Stimulated activated naive B cell treated with anti-CD40 and anti-IgM and Interleukin-4, amounts not matched to agents 10 μg/mL and 1 μg/mL and 100 μg/mL, for 72 hours (primary cell): ENCODE data around the gene SUPT6H.
"Not testable (repeated sequence)": the region's sequence is repeated elsewhere in the genome, so short reads cannot be mapped to it uniquely, and the experiment has no call there.

ENCODE experiments used
- ATAC-seq, 2 donors: fragments of 150-1000 bp; cut with Tn5 transposase; replicated peaks; 2 replicates each; pipeline ENCODE4 v1.10.0; 2021; ENCODE audit warnings: moderate library complexity in 1 of 2
- DNase-seq: peaks from one replicate; pipeline ENCODE4 v3.0.0; 2021
- H3K27ac Mint-ChIP-seq: one replicate; pipeline ENCODE4 v1.8.0; 2022; ENCODE audit warnings: mild to moderate bottlenecking, mixed read lengths
- H3K27me3 Mint-ChIP-seq, 2 donors: one replicate each; pipeline ENCODE4 v1.8.0; 2022; ENCODE audit warnings: mixed read lengths in 2 of 2
- H3K36me3 Mint-ChIP-seq, 2 donors: one replicate each; pipeline ENCODE4 v1.8.0; 2022; ENCODE audit warnings: mixed read lengths in 2 of 2, mild to moderate bottlenecking in 1 of 2
- H3K4me1 Mint-ChIP-seq, 2 donors: one replicate each; pipeline ENCODE4 v1.8.0; 2022; ENCODE audit warnings: mixed read lengths in 2 of 2, mild to moderate bottlenecking in 1 of 2
- H3K4me3 Mint-ChIP-seq, 2 donors: one replicate each; pipeline ENCODE4 v1.8.0; 2022; ENCODE audit warnings: mild to moderate bottlenecking in 2 of 2, mixed read lengths in 2 of 2, moderate library complexity in 1 of 2
- H3K9me3 Mint-ChIP-seq, 2 donors: one replicate each; pipeline ENCODE4 v1.8.0; 2022; ENCODE audit warnings: mixed read lengths in 2 of 2, mild to moderate bottlenecking in 1 of 2

The SUPT6H gene

DNA sequence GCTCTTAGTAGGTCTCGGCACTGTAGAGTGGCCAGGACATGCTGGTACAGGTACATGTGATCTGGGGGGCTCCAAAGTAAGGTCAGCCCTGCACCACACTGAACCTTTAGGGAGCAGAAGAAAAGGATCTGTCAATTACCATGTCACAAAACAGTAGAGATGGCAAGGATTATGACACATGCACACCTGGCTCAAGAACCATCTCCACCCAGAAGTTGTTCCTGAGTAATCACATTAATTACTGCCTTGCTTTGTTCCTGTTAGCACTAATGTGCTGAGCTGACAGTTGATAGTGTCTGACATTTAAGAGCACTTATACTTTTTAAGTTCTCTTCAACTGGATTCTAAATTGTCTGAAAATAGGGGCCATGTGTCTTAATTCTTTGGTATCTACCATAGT lies 26.5 kb upstream of the SUPT6H start:
- no peak for DNase-seq
- ATAC-seq, result no peak
- no peaks in the 10 kb centered on the region for H3K27me3 Mint-ChIP-seq
- no peak overlapping the region for H3K4me3 Mint-ChIP-seq
- peaks cover 63 to 80% of the 10 kb centered on the region in 2 donors for H3K36me3 Mint-ChIP-seq
- no peak overlapping the region for H3K27ac Mint-ChIP-seq
- no peaks in the 10 kb centered on the region for H3K9me3 Mint-ChIP-seq
- peaks cover 26 to 27% of the 10 kb centered on the region in 2 donors for H3K4me1 Mint-ChIP-seq

DNA sequence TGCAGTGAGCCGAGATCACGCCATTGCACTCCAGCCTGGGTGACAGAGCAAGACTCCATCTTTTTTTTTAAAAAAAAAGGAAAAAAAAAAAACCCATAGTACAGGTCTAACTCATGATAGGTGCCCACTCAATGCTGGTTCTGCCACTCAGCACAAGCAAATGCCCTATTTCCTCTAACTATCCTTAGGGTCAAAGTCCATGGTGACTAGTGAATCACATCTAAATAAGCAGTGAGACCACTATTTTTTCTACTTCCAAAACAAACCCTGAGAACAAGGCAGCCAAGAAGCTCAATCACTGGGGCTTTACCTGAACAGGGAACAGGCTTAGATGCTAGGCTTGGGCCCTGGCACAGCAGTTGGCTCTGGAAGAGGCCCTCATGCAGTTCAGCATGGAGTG lies 20.4 kb upstream of the SUPT6H start:
- no peak for ATAC-seq
- peaks cover 30 to 33% of the 10 kb centered on the region in 2 donors for H3K4me1 Mint-ChIP-seq
- peaks cover 46 to 61% of the 10 kb centered on the region in 2 donors for H3K36me3 Mint-ChIP-seq
- H3K4me3 Mint-ChIP-seq, result no peak overlapping the region
- no peaks in the 10 kb centered on the region for H3K9me3 Mint-ChIP-seq
- H3K27me3 Mint-ChIP-seq, result no peaks in the 10 kb centered on the region
- H3K27ac Mint-ChIP-seq, result peak overlapping the region; percentile 67
- no peak for DNase-seq

DNA sequence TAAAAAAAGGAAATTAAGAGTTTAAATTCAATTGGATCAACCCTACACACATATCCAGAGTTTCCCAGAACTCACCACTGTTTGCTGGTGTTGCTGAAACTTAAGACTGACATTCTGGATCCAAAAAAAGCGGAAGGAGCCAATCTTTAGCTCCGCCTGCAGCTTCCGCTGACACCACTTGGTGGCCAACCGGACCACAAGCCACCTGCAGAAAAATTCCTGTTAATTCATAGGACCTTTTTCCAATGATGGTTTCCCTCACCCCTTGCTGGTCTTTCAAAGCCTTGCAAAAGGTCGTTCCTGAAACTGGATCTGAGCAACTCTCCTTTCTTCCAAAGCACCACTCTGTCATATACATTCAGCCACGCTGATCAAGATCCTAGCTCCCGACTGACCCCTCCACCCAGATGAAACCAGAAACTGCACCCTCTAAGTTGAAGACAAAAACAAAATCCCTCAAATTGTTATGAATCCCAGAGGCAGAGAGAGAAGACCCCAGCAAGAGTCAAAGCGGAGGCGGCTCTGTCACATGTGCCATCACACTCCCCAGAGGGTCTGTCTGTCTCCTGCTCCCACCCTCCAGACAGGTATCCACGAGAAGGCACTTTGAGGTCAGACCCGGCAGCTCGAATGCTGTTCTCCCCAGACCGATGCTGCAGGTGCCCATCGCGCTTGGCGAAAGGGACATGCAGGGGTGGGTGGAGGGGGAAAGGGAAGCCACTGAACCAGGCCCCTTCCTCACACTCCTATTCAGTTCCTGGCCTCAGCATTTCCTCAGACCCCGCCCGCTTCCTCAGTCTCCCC lies 17.8 kb upstream of the SUPT6H start:
- peak overlapping the region; percentile 92 to 94 for H3K4me3 Mint-ChIP-seq
- peaks cover 28 to 44% of the 10 kb centered on the region in 2 donors for H3K4me1 Mint-ChIP-seq
- ATAC-seq (peak; percentile 21 to 22), DNase-seq (peak; percentile 48)
- no peaks in the 10 kb centered on the region for H3K27me3 Mint-ChIP-seq
- H3K9me3 Mint-ChIP-seq, result no peaks in the 10 kb centered on the region
- H3K36me3 Mint-ChIP-seq, result peaks cover 38 to 54% of the 10 kb centered on the region in 2 donors
- H3K27ac Mint-ChIP-seq, result peak overlapping the region; percentile 95

DNA sequence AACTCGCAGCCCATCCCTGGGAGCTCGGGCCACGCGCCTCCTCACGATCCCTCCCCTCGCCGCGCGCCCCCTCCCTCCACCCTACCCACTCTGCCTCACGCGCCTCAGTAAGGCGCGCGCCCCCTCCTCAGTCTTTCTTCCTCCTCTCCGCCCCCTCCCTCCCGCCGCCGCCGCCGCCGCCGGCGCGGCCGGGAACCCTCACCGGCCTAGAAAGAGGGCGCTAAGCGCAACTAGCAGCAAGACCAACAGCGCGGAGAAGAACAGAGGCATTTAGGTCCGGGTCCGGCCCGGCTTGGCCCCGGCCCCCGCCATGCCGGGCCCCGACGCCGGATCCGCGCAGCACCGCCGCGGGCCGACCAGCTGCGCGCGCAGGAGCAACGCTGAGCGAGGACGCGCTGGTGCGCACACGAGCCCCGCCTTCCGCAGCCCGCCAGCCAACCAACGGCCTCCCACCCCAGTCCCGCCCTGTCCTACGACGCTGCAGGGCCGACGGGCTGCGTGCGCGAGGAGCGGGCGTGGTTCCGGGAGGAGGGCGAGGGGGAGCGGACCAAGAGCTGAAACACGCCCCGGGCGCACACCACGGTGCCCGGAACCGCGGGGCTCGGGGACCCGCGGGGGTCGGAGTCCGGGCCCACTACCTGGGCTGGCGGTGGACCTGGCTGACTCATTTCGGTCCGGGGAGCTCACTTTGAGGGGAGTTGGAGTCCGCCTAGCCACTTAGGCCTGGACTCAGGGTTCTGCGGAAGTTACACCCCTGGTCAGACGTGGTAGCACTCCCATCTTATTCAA lies 17.0 kb upstream of the SUPT6H start, which contains the start of gene BLTP2:
Gene BLTP2, minus strand, starts transcription at position 372 of the 789 bp plus-strand sequence. Its CDS starts 102 bp downstream, at position 270.
- H3K4me1 Mint-ChIP-seq, result peaks cover 28 to 44% of the 10 kb centered on the region in 2 donors
- peak; percentile 95 for DNase-seq
- peak within 1 kb of the TSS; percentile 92 to 94 for H3K4me3 Mint-ChIP-seq
- H3K27ac Mint-ChIP-seq, result peak within 1 kb of the TSS; percentile 95
- H3K27me3 Mint-ChIP-seq, result no peaks in the 10 kb centered on the region
- no peaks in the 10 kb centered on the region for H3K9me3 Mint-ChIP-seq
- ATAC-seq, result peak; percentile 95 to 97
- peaks cover 33 to 49% of the 10 kb centered on the region in 2 donors for H3K36me3 Mint-ChIP-seq

DNA sequence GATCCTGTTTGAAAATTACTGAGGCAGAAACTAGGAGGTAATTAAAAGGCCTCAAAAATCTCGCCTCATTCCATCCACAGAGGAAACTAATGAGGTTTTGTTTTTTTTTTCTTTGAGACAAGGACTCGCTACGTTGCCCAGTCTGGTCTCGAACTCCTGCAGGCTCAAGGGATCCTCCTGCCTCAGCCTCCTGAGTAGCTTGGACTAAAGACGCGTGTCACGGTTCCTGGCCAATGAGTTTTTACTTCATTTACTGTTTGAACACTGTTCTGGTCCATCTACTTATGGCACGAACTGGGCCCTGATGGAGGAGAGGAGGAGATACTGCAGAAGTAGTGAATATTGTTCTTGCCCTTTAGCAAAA lies 16.4 kb upstream of the SUPT6H start:
- peaks cover 25 to 44% of the 10 kb centered on the region in 2 donors for H3K4me1 Mint-ChIP-seq
- no peaks in the 10 kb centered on the region for H3K27me3 Mint-ChIP-seq
- peak overlapping the region; percentile 92 to 94 for H3K4me3 Mint-ChIP-seq
- DNase-seq (no peak), ATAC-seq (peak; percentile 2 to 3)
- H3K36me3 Mint-ChIP-seq, result peaks cover 30 to 47% of the 10 kb centered on the region in 2 donors
- H3K27ac Mint-ChIP-seq, result peak overlapping the region; percentile 95
- H3K9me3 Mint-ChIP-seq, result no peaks in the 10 kb centered on the region

DNA sequence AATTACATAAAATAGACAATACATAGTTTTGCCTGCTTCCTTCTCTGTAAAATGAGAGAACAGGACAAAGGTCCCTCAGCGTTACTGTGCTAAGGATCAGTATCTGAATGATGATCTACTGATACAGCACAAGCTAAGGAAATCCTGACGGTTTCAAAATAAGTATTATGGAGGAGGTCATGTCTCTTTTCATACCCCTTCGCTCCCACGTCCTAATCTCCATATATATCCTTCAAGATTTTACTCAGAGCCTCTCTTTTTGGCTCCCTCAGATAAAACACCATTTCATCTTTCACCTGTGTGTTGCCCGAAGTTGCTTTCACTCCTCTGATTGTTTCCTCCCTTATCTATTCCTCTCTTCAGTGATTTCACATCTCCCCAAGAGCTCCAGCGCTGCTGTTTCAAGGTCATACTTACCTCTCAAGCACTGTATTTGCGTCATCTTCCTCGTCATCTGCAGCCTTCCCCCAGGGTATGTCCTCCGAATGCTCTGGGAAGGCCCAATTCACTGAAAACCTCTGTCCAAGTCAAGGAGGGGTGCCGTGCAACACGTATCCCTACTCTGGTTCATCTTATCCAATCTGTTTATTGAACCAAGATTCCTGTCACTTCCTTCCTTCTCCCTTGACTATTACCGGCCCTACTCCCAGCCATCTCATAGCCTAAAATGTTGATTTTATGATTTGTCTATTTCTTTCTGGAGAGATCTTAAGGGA lies 15.8 kb upstream of the SUPT6H start:
- H3K9me3 Mint-ChIP-seq, result no peaks in the 10 kb centered on the region
- H3K4me1 Mint-ChIP-seq, result peaks cover 25 to 44% of the 10 kb centered on the region in 2 donors
- no peak for ATAC-seq
- peak overlapping the region; percentile 95 for H3K27ac Mint-ChIP-seq
- no peak for DNase-seq
- no peaks in the 10 kb centered on the region for H3K27me3 Mint-ChIP-seq
- H3K4me3 Mint-ChIP-seq, result peak overlapping the region; percentile 92 to 94
- peaks cover 29 to 51% of the 10 kb centered on the region in 2 donors for H3K36me3 Mint-ChIP-seq

DNA sequence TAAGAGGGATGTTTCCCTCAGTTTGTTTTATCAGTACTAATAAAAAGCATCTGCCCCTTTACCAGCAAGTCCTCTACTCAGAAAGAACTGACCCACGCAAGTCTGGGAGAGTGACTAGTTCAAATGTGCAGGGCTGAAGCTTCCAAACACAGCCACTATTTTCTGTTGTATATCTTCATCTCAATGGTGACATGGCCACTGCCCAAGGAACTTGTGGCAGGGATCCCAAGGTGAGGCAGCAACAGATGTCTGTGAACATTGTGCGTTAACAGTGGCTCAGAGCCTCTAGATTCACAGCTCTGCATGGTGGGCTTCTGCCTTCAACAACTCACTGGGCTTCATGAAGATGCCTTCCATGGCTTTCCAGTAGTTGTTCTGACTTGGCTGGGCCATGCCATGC lies 13.3 kb upstream of the SUPT6H start:
- H3K9me3 Mint-ChIP-seq, result no peaks in the 10 kb centered on the region
- no peaks in the 10 kb centered on the region for H3K27me3 Mint-ChIP-seq
- no peak overlapping the region for H3K27ac Mint-ChIP-seq
- no peak for ATAC-seq
- no peak overlapping the region for H3K4me3 Mint-ChIP-seq
- no peak for DNase-seq
- H3K4me1 Mint-ChIP-seq, result peaks cover 18 to 39% of the 10 kb centered on the region in 2 donors
- H3K36me3 Mint-ChIP-seq, result peaks cover 30 to 45% of the 10 kb centered on the region in 2 donors

DNA sequence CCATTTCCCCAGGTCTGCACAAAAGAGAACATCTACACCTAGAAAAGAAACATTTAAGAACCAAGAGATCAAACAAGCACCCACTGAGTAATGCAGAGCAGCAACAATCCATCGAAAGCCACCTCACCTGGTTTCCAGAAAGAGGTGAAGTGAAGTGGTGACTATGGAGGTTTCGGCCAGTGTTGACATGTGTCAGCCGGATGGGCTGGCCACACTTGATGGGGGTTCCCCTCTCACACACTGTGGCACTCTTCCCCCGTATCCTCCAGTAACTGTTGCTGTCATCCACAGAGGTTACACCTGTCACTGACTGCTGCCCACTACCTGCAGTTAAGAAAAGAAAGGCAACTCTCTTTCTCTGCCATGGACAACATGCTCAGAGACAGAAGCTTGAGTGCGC lies 6.8 kb upstream of the SUPT6H start:
- H3K36me3 Mint-ChIP-seq, result peaks cover 36 to 42% of the 10 kb centered on the region in 2 donors
- peaks cover 11 to 27% of the 10 kb centered on the region in 2 donors for H3K4me1 Mint-ChIP-seq
- H3K27ac Mint-ChIP-seq, result no peak overlapping the region
- no peaks in the 10 kb centered on the region for H3K27me3 Mint-ChIP-seq
- DNase-seq, result no peak
- ATAC-seq, result no peak
- no peak overlapping the region for H3K4me3 Mint-ChIP-seq
- H3K9me3 Mint-ChIP-seq, result no peaks in the 10 kb centered on the region

DNA sequence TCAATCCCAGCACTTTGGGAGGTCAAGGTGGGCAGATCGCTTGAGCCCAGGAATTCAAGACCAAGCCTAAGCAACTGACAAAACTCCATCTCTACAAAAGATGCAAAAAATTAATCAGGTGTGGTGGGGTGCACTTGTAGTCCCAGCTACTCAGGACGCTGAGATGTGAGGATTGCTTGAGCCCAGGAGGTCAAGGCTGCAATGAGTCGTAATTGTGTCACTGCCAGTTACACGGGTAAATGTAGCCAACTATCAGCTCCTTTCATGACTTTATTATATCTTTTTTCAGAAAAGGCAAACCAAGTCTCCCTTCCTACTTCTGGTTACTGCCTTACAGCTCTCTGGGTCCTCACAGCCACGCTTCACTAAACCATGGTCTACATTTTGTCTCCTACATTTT lies 4.2 kb upstream of the SUPT6H start:
- Mint-ChIP-seq H3K4me3 (no peak overlapping the region), H3K36me3 (peaks cover 30 to 38% of the 10 kb centered on the region in 2 donors), H3K4me1 (peaks cover 15 to 42% of the 10 kb centered on the region in 2 donors), H3K27me3 (no peaks in the 10 kb centered on the region), H3K27ac (peak overlapping the region; percentile 33), H3K9me3 (no peaks in the 10 kb centered on the region)
- ATAC-seq (no peak), DNase-seq (no peak)

DNA sequence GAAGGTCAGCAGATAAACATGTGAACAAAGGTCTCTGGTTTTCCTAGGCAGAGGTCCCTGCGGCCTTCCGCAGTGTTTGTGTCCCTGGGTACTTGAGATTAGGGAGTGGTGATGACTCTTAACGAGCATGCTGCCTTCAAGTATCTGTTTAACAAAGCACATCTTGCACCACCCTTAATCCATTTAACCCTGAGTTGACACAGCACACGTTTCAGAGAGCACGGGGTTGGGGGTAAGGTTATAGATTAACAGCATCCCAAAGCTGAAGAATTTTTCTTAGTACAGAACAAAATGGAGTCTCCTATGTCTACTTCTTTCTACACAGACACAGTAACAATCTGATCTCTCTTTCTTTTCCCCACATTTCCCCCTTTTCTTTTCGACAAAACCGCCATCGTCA lies 3.7 kb upstream of the SUPT6H start:
- not testable (repeated sequence) for H3K4me3 Mint-ChIP-seq, DNase-seq, H3K9me3 Mint-ChIP-seq, ATAC-seq, H3K27ac Mint-ChIP-seq, H3K27me3 Mint-ChIP-seq
- Mint-ChIP-seq H3K36me3 (peaks cover 26 to 37% of the 10 kb centered on the region in 2 donors), H3K4me1 (peaks cover 18 to 42% of the 10 kb centered on the region in 2 donors)

DNA sequence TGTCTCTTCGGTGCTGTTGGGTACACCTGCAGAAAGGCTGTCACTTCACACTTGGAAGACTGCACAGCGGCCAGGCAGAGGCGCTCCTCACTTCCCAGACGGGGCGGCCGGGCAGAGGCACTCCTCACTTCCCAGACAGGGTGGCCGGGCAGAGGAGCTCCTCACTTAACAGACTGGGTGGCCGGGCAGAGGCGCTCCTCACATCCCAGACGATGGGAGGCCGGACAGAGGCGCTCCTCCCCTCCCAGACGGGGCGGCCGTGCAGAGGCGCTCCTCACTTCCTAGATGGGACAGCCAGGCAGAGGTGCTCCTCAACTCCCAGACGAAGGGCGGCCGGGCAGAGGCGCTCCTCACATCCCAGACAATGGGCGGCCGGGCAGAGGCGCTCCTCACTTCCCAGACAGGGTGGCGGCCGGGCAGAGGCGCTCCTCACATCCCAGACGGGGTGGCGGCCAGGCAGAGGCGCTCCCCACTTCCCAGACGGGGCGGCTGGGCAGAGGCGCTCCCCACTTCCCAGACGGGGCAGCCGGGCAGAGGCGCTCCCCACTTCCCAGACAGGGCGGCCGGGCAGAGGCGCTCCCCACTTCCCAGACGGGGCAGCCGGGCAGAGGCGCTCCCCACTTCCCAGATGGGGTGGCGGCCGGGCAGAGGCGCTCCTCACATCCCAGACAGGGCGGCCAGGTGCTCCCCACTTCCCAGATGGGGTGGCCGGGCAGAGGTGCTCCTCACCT lies 3.1 kb upstream of the SUPT6H start:
- Mint-ChIP-seq H3K36me3 (peaks cover 27 to 42% of the 10 kb centered on the region in 2 donors), H3K4me1 (peaks cover 22 to 47% of the 10 kb centered on the region in 2 donors)
- H3K27ac Mint-ChIP-seq, H3K4me3 Mint-ChIP-seq, H3K9me3 Mint-ChIP-seq, H3K27me3 Mint-ChIP-seq, ATAC-seq, DNase-seq: not testable (repeated sequence)

DNA sequence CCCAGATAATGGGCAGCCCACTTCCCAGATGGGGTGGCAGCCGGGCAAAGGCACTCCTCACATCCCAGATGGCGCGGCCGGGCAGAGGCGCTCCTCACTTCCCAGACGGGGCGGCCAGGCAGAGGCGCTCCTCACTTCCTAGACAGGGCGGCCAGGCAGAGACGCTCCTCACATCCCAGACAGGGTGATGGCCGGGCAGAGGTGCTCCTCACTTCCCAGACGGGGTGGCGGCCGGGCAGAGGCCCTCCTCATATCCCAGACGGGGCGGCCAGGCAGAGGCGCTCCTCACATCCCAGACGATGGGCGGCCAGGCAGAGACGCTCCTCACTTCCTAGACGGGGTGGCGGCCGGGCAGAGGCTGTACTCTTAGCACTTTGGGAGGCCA lies 2.5 kb upstream of the SUPT6H start:
- H3K9me3 Mint-ChIP-seq, ATAC-seq, H3K27ac Mint-ChIP-seq, H3K27me3 Mint-ChIP-seq, DNase-seq: not testable (repeated sequence)
- peaks cover 26 to 53% of the 10 kb centered on the region in 2 donors for H3K4me1 Mint-ChIP-seq
- peaks cover 27 to 45% of the 10 kb centered on the region in 2 donors for H3K36me3 Mint-ChIP-seq
- H3K4me3 Mint-ChIP-seq, result peak overlapping the region in 1 of 2 donors; percentile 14

DNA sequence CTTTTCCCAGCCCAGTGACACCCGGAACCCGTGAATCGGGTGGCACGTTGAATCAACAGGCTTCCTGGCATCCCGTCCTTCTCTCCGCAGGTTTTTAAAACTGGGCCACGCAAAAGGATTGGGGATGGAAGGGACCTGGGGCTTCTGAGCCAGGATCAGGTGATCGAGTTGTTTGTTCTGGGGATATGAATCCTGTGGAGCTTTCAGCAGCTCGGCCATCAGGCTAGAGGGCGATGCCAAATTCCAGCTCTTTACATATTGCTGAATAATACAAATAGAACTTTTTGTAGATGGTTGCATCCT lies 473 bp downstream of the SUPT6H start:
- Mint-ChIP-seq H3K27me3 (no peaks in the 10 kb centered on the region), H3K9me3 (no peaks in the 10 kb centered on the region), H3K4me3 (peak overlapping the region; percentile 97 to 99), H3K4me1 (peaks cover 33 to 60% of the 10 kb centered on the region in 2 donors), H3K27ac (peak overlapping the region; percentile 99), H3K36me3 (peaks cover 24 to 50% of the 10 kb centered on the region in 2 donors)
- ATAC-seq, result peak in 1 of 2 donors; percentile 2
- DNase-seq, result no peak
